Uterus (tissue), 4 donors: ENCODE data around the gene ASIP. TPM values are rescaled to one million over a fixed set of nuclear protein-coding genes. Genes with fewer than 3 reads are reported as not detected.
"Not testable (repeated sequence)": the region's sequence is repeated elsewhere in the genome, so short reads cannot be mapped to it uniquely, and the experiment has no call there.

Source experiments
- DNase-seq, 2 donors: peaks; one replicate each; pipeline ENCODE4 v3.0.0-alpha.2; 2019 to 2020
- H3K27ac ChIP-seq, 2 donors: fragments of 200-600 bp; sonication (generic); 1 replicate in 1 of 2; 2 replicates in 1 of 2; pipeline ENCODE4 v1.5.1; 2016 to 2018
- H3K27me3 ChIP-seq, 2 donors: fragments of 200-600 bp; sonication (generic); one replicate each; pipeline ENCODE4 v1.5.1; 2018 to 2019; ENCODE audit warnings: control low read depth in 1 of 2
- H3K36me3 ChIP-seq, 2 donors: fragments of 200-600 bp; sonication (generic); one replicate each; pipeline ENCODE4 v1.5.1; 2019; ENCODE audit warnings: control low read depth in 1 of 2
- H3K4me1 ChIP-seq, 2 donors: fragments of 200-600 bp; sonication (generic); one replicate each; pipeline ENCODE4 v1.5.1; 2018 to 2019; ENCODE audit warnings: control low read depth in 1 of 2
- H3K4me3 ChIP-seq, 2 donors: fragments of 200-600 bp; sonication (generic); 1 replicate in 1 of 2; 2 replicates in 1 of 2; pipeline ENCODE4 v1.5.1; 2018 to 2019; ENCODE audit warnings: mild to moderate bottlenecking in 1 of 2
- H3K9me3 ChIP-seq, 2 donors: fragments of 200-600 bp; sonication (generic); one replicate each; pipeline ENCODE4 v1.5.1; 2019; ENCODE audit warnings: control low read depth in 1 of 2
- POLR2A ChIP-seq, 2 donors: fragments of 450-650 bp; IDR thresholded peaks; one replicate each; pipeline ENCODE4 v1.6.1; 2016; ENCODE audit warnings: antibody characterized with exemption in 2 of 2, mild to moderate bottlenecking in 1 of 2, moderate library complexity in 1 of 2
- intact Hi-C: fragments of 100-400 bp; cut with DNase I; formaldehyde crosslinking; loops from one replicate; pipeline ENCODE4 v1.15.1; 2023; ENCODE audit warnings: low total_unique reads
- total RNA-seq, 4 donors: library from RNA; depleted of rRNA in 3 of 4; stranded (reverse); fragments of >200 nt in 3 of 4; gene quantifications; one replicate each; pipeline versions ENCODE4 v1.1.0 to v1.2.4, GENCODE V29; 2014 to 2023
- TF ChIP-seq, protein P1 (sequence below), 4 experiments: fragments of 200-600 bp in 2 of 4; fragments of 450-650 bp in 2 of 4; sonication (generic) in 2 of 4; IDR thresholded peaks; one replicate each; pipeline ENCODE4 v1.5.1; 2016 to 2019; ENCODE audit warnings: antibody characterized with exemption in 4 of 4, mild to moderate bottlenecking in 2 of 4, moderate library complexity in 1 of 4
- donor health status: DM: yes; HTN: yes; CAD: no.

The ASIP gene
- total RNA-seq, 4 donors from 2014 or later: not detected

DNA sequence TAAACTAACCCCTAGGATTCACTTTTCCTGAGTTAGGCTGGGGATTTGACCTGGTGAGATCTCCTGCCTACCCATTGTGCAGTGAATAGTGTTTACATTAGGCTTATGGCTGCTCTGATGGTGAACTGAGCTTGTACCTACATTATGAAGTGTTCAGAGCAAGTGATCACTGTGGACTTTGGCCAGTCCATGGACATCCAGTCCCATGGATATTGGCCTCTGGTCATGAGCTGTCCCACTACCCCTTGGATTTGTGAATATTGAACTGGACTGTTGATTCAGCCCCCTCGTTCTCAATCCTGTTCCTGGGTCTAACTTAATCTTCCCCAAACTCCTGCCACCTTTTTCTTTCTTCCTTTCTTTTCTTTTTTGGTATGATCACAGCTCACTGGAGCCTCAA lies 13.8 kb downstream of the ASIP start:
- no peak for TF ChIP-seq POLR2A (IDR thresholded peaks at IDR 0.05)
- TF ChIP-seq, protein P1, sequence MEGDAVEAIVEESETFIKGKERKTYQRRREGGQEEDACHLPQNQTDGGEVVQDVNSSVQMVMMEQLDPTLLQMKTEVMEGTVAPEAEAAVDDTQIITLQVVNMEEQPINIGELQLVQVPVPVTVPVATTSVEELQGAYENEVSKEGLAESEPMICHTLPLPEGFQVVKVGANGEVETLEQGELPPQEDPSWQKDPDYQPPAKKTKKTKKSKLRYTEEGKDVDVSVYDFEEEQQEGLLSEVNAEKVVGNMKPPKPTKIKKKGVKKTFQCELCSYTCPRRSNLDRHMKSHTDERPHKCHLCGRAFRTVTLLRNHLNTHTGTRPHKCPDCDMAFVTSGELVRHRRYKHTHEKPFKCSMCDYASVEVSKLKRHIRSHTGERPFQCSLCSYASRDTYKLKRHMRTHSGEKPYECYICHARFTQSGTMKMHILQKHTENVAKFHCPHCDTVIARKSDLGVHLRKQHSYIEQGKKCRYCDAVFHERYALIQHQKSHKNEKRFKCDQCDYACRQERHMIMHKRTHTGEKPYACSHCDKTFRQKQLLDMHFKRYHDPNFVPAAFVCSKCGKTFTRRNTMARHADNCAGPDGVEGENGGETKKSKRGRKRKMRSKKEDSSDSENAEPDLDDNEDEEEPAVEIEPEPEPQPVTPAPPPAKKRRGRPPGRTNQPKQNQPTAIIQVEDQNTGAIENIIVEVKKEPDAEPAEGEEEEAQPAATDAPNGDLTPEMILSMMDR (IDR thresholded peaks at IDR 0.05): no peak
- Histone ChIP-seq H3K4me1 (no peaks in the 10 kb centered on the region), H3K36me3 (no peaks in the 10 kb centered on the region), H3K27ac (no peak overlapping the region), H3K4me3 (no peak overlapping the region), H3K9me3 (no peaks in the 10 kb centered on the region), H3K27me3 (no peaks in the 10 kb centered on the region)
- intact Hi-C loops: no loop called here
- DNase-seq: no peak

DNA sequence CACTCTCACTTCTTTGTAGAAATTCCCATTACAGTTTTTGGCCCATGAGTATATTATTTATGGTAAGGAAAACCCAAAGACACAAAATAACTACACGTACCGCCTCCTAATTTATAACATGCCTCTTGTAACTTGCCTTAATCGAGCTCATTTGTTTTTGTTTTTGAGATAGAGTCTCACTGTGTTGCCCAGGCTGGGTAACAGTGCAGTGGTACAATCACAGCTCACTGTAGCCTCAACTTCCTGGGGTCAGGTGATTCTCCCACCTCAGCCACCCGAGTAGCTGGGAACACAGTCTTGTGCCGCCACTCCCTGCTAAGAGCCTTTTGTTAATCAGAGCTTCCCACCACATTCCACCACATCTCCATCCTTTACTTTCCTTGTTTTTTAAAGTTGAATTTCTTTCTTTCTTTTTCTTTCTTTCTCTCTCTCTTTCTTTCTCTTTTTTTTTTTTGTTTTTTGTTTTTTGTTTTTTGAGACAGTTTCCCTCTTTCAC lies 15.5 kb downstream of the ASIP start:
- no peak for TF ChIP-seq POLR2A (IDR thresholded peaks at IDR 0.05)
- TF ChIP-seq, protein P1 (IDR thresholded peaks at IDR 0.05): no peak
- H3K4me1 ChIP-seq: no peaks in the 10 kb centered on the region
- no peaks in the 10 kb centered on the region for H3K9me3 ChIP-seq
- no peaks in the 10 kb centered on the region for H3K36me3 ChIP-seq
- no peak overlapping the region for H3K27ac ChIP-seq
- intact Hi-C loops: no loop called here
- DNase-seq: no peak
- no peaks in the 10 kb centered on the region for H3K27me3 ChIP-seq
- H3K4me3 ChIP-seq: no peak overlapping the region

DNA sequence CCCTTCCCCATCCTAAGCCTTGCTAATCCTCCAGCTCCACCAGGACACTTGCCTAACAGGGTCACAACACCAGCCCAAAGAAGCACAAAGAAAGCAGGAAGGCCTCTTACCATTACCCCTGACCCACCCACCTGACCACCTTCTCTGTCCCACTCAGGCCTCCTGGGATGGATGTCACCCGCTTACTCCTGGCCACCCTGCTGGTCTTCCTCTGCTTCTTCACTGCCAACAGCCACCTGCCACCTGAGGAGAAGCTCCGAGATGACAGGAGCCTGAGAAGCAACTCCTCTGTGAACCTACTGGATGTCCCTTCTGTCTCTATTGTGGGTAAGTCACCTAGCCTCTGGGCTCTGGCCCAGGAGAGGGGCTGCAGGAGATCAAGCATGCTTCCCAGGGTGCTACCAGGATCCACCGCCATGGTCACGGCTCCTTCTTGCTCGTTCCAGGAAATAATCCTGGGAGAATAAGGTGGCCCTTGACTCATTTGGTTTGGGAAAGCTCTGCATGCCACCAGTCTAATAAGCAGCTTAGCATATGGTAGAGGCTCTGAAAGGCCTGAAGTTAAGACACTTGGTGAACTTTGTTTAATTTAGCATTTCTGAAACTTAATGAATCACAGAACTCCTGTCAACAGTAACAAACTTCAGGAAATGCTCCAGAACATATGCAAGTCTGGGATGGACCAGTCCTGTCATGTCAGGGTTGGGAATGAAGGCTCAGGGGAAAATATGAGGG lies 19.2 kb downstream of the ASIP start:
- Histone ChIP-seq H3K27me3 (no peaks in the 10 kb centered on the region), H3K27ac (no peak overlapping the region), H3K36me3 (no peaks in the 10 kb centered on the region), H3K4me3 (no peak overlapping the region), H3K9me3 (no peaks in the 10 kb centered on the region), H3K4me1 (no peaks in the 10 kb centered on the region)
- DNase-seq: no peak
- TF ChIP-seq POLR2A (IDR thresholded peaks at IDR 0.05): no peak
- TF ChIP-seq, protein P1 (IDR thresholded peaks at IDR 0.05): no peak
- intact Hi-C loops: no loop called here

DNA sequence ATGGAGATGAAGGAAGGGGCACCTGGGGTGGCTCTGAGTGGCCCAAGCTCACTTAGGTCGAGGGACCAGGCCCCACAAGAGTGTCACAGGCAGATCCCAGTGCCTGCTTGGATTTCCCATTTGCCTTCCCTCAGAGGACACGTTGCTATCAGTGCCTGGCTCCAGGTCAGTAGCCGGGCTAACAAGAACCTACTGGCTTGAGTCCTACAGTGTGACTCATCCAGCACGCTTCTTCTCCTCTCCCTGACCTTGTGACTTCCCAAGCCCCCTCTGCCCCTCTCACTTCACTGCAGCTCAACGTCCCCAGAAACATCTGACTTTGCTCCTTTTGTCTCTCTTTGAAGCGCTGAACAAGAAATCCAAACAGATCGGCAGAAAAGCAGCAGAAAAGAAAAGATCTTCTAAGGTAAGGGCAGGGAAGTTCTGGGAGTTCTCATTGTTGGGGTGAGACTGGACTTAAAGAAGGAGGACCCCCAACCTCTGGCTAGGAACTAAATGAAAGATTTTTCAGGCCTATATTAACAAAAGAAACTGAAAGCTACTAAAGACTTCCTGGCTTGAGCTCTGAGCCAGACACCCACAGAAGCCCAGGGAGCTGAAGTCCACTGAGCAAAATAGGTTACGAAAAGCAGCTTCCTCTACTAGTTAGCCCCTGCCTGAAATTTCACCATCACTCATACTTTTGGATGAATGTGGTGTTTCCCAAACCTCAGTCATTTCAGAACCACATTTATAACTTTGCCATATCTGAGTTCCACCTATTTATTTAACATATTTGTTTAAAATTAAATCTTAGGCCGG lies 21.5 kb downstream of the ASIP start:
- Histone ChIP-seq H3K4me3 (peak overlapping the region in 1 of 2 donors; percentile 20), H3K27ac (peak overlapping the region; percentile 45 to 72), H3K9me3 (no peaks in the 10 kb centered on the region), H3K4me1 (no peaks in the 10 kb centered on the region), H3K27me3 (no peaks in the 10 kb centered on the region), H3K36me3 (no peaks in the 10 kb centered on the region)
- peak; percentile 31 to 43 for DNase-seq
- intact Hi-C loops: no loop called here
- no peak for TF ChIP-seq POLR2A (IDR thresholded peaks at IDR 0.05)
- TF ChIP-seq, protein P1 (IDR thresholded peaks at IDR 0.05): no peak

DNA sequence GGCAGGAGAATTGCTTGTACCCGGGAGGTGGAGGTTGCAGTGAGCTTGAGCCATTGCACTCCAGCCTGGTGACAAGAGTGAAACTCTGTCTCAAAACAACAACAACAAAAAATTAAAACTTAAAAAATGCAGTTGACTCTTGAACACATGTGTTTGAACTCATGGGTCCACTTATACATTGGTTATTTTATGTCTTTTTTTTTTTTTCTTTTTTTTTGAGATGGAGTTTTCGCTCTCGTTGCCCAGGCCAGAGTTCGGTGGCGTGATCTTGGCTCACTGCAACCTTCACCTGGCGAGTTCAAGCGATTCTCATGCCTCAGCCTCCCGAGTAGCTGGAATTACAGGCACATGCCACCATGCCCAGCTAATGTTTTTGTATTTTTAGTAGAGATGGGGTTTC lies 22.2 kb downstream of the ASIP start:
- H3K4me1 ChIP-seq, DNase-seq, intact Hi-C loops, H3K4me3 ChIP-seq, H3K27me3 ChIP-seq, H3K9me3 ChIP-seq, H3K36me3 ChIP-seq: not testable (repeated sequence)
- H3K27ac ChIP-seq: peak overlapping the region in 1 of 2 donors; percentile 72
